ENCODE data around the gene RCOR1. TPM values are rescaled to one million over a fixed set of nuclear protein-coding genes. Genes with fewer than 3 reads are reported as not detected.

RCOR1 gene
- total RNA-seq, 6 experiments from 2014 or later = 24.5 to 27.6 (median 25.1) TPM

GRCh38 chr14:102733326-102733725 is 140.9 kb downstream of the RCOR1 start:
- peaks cover 2% of the 10 kb centered on the region for H3K27me3 Mint-ChIP-seq (ENCODE audit: insufficient read depth)
- H3K4me1 Mint-ChIP-seq (ENCODE audit: low read depth) = no peaks in the 10 kb centered on the region
- H3K4me3 Mint-ChIP-seq = no peak overlapping the region
- TF ChIP-seq, protein P1, sequence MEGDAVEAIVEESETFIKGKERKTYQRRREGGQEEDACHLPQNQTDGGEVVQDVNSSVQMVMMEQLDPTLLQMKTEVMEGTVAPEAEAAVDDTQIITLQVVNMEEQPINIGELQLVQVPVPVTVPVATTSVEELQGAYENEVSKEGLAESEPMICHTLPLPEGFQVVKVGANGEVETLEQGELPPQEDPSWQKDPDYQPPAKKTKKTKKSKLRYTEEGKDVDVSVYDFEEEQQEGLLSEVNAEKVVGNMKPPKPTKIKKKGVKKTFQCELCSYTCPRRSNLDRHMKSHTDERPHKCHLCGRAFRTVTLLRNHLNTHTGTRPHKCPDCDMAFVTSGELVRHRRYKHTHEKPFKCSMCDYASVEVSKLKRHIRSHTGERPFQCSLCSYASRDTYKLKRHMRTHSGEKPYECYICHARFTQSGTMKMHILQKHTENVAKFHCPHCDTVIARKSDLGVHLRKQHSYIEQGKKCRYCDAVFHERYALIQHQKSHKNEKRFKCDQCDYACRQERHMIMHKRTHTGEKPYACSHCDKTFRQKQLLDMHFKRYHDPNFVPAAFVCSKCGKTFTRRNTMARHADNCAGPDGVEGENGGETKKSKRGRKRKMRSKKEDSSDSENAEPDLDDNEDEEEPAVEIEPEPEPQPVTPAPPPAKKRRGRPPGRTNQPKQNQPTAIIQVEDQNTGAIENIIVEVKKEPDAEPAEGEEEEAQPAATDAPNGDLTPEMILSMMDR (IDR thresholded peaks at IDR 0.05) = no peak
- H3K27ac Mint-ChIP-seq = 0 out of 2 replicates have a peak overlapping the region, but pooled peaks have one; percentile 18
- peaks cover 26% of the 10 kb centered on the region; the same call in 1 of the 2 replicates for H3K36me3 Mint-ChIP-seq (ENCODE audit: low read depth)
- H3K9me3 Mint-ChIP-seq = no peaks in the 10 kb centered on the region
- no peak for DNase-seq

DNA sequence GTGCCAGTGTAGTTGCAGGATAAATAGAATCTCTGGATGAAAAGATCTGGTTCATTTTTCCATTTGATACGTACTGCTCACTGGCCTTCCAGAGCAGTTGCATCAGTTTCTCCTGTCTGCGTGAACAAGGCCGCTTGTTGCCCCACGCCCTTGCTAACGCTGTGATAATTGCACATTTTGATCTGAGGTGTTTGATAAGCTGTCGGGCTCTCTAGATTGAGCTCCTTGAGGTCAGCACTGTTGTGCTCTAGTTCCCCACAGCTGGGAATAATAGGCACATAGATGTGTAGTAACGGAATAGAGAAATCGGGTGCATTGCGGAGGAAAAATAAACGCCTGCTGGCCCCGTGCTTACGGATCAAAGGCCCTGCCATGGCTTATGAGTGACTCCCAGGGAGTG is 142.0 kb downstream of the RCOR1 start:
- no peak overlapping the region for H3K4me3 Mint-ChIP-seq
- no peak for DNase-seq
- peaks cover 29% of the 10 kb centered on the region for H3K36me3 Mint-ChIP-seq (ENCODE audit: low read depth)
- H3K27ac Mint-ChIP-seq = no peak overlapping the region
- TF ChIP-seq, protein P1 (IDR thresholded peaks at IDR 0.05) = no peak
- peaks cover 3% of the 10 kb centered on the region for H3K9me3 Mint-ChIP-seq
- H3K4me1 Mint-ChIP-seq (ENCODE audit: low read depth) = no peaks in the 10 kb centered on the region
- peaks cover 2% of the 10 kb centered on the region for H3K27me3 Mint-ChIP-seq (ENCODE audit: insufficient read depth)

DNA sequence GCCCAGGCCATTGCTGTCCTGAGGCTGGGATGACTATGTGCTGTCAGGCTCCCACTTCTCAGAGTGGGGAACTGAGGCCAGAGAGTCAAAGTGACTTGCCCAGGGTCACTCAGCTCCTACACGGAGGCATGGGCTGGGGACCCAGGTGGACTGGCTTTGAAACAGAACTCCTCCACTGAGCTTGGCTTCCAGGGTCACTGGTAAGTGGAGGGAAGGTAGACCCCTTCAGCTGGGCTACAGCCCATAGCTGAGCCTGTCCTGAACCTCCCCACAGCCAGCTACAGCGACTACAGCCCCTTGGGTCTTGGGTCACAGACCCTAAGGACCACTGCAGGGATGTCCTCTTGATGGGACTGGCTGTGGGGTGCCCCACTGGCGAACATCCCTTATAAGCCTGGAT is 144.5 kb downstream of the RCOR1 start:
- Mint-ChIP-seq H3K36me3 (ENCODE audit: low read depth) (peaks cover 38% of the 10 kb centered on the region), H3K4me1 (ENCODE audit: low read depth) (no peaks in the 10 kb centered on the region), H3K27me3 (ENCODE audit: insufficient read depth) (peaks cover 2% of the 10 kb centered on the region), H3K4me3 (no peak overlapping the region), H3K27ac (no peak overlapping the region), H3K9me3 (peaks cover 25% of the 10 kb centered on the region)
- TF ChIP-seq, protein P1 (IDR thresholded peaks at IDR 0.05) = no peak
- DNase-seq = no peak

GRCh38 chr14:102737402-102738372 is 145.2 kb downstream of the RCOR1 start:
- Mint-ChIP-seq H3K27ac (no peak overlapping the region), H3K4me1 (ENCODE audit: low read depth) (no peaks in the 10 kb centered on the region), H3K9me3 (peaks cover 28% of the 10 kb centered on the region), H3K4me3 (no peak overlapping the region), H3K27me3 (ENCODE audit: insufficient read depth) (peaks cover 2% of the 10 kb centered on the region), H3K36me3 (ENCODE audit: low read depth) (peaks cover 42% of the 10 kb centered on the region)
- TF ChIP-seq, protein P1 (IDR thresholded peaks at IDR 0.05) = no peak
- DNase-seq = no peak

- Mint-ChIP-seq H3K36me3 (ENCODE audit: low read depth) (peaks cover 43% of the 10 kb centered on the region), H3K27me3 (ENCODE audit: insufficient read depth) (no peaks in the 10 kb centered on the region; the same call in 1 of the 2 replicates), H3K27ac (no peak overlapping the region), H3K9me3 (peaks cover 36% of the 10 kb centered on the region), H3K4me1 (ENCODE audit: low read depth) (no peaks in the 10 kb centered on the region), H3K4me3 (no peak overlapping the region)
- TF ChIP-seq, protein P1 (IDR thresholded peaks at IDR 0.05) = no peak
- no peak for DNase-seq
Measured at GRCh38 chr14:102738373-102739189, 146.1 kb downstream of the RCOR1 start.
